Smooth muscle cell (in vitro differentiated cells): ENCODE results near the gene AAGAB. TPM values are rescaled to one million over a fixed set of nuclear protein-coding genes. Genes with fewer than 3 reads are reported as not detected.
"Not testable (repeated sequence)": the region's sequence is repeated elsewhere in the genome, so short reads cannot be mapped to it uniquely, and the experiment has no call there.

ENCODE experiments used
- DNase-seq: peaks from one replicate; lab custom pipeline; 2025; ENCODE audit not compliant: unreplicated experiment; lab: John Stamatoyannopoulos, UW
- H2AFZ ChIP-seq: fragments of 200-600 bp; sonication (generic); 2 replicates; pipeline ENCODE4 v1.6.0; 2016; ENCODE audit warnings: antibody characterized with exemption, low read depth, mild to moderate bottlenecking
- H3F3A ChIP-seq: fragments of 200-600 bp; sonication (generic); 2 replicates; pipeline ENCODE4 v1.6.0; 2017; ENCODE audit warnings: antibody characterized with exemption, low read depth
- H3K27ac ChIP-seq: fragments of 200-600 bp; sonication (generic); 2 replicates; pipeline ENCODE4 v1.5.1; 2016; ENCODE audit warnings: low read depth, mild to moderate bottlenecking
- H3K27me3 ChIP-seq: fragments of 200-600 bp; sonication (generic); 2 replicates; pipeline ENCODE4 v1.6.1; 2016; ENCODE audit warnings: low read depth, mild to moderate bottlenecking
- H3K36me3 ChIP-seq: fragments of 200-600 bp; sonication (generic); 2 replicates; pipeline ENCODE4 v1.5.1; 2016; ENCODE audit warnings: low read depth
- H3K4me1 ChIP-seq: fragments of 200-600 bp; sonication (generic); 2 replicates; pipeline ENCODE4 v1.5.1; 2016; ENCODE audit warnings: low read depth
- H3K4me2 ChIP-seq: fragments of 200-600 bp; sonication (generic); 2 replicates; pipeline ENCODE4 v1.6.0; 2016; ENCODE audit warnings: mild to moderate bottlenecking
- H3K4me3 ChIP-seq: fragments of 200-600 bp; sonication (generic); 2 replicates; pipeline ENCODE4 v1.5.1; 2016; ENCODE audit warnings: mild to moderate bottlenecking
- H3K79me2 ChIP-seq: fragments of 200-600 bp; sonication (generic); 2 replicates; pipeline ENCODE4 v1.6.0; 2016; ENCODE audit warnings: low read depth, mild to moderate bottlenecking
- H3K9ac ChIP-seq: fragments of 200-600 bp; sonication (generic); 2 replicates; pipeline ENCODE4 v1.6.0; 2016; ENCODE audit warnings: low read depth
- H3K9me3 ChIP-seq: fragments of 200-600 bp; sonication (generic); replicated peaks from 2 replicates; pipeline ENCODE4 v1.5.1; 2016; ENCODE audit warnings: low read depth
- H4K20me1 ChIP-seq: fragments of 200-600 bp; sonication (generic); 2 replicates; pipeline ENCODE4 v1.6.0; 2016; ENCODE audit warnings: low read depth
- WGBS: methylation state at CpG from one replicate; pipeline ENCODE4 v1.1.7; 2016; ENCODE audit warnings: low lambda C conversion rate; 5-methylcytosine and 5-hydroxymethylcytosine counted together
- polyA plus RNA-seq: library from polyadenylated mRNA; unstranded; fragments of >200 nt; fragmentation: Nextera tagmentation; extraction: Ambion mirVana; gene quantifications from 2 replicates; pipeline ENCODE4 v1.2.1, GENCODE V29; 2016
- total RNA-seq: library from RNA; depleted of rRNA; stranded (reverse); fragments of >200 nt; gene quantifications from 2 replicates; pipeline ENCODE4 v1.2.3, GENCODE V29; 2014
- TF ChIP-seq, protein P1 (sequence below): fragments of 200-600 bp; sonication (generic); IDR thresholded peaks from 2 replicates; pipeline ENCODE4 v1.5.1; 2017; ENCODE audit warnings: borderline replicate concordance, mild to moderate bottlenecking, antibody characterized with exemption; ENCODE audit not compliant: insufficient read depth, poor library complexity, severe bottlenecking

The AAGAB gene
- total and polyA plus RNA-seq, 2 experiments from 2014 or later, result 38.2 to 39.6 TPM

GRCh38 chr15:67296684-67297083 lies 42.2 kb upstream of the AAGAB start:
- Histone ChIP-seq H3K9me3 (no peaks in the 10 kb centered on the region), H4K20me1 (no peaks in the 10 kb centered on the region), H3K79me2 (no peaks in the 10 kb centered on the region), H3K4me1 (no peaks in the 10 kb centered on the region), H3K27ac (no peak overlapping the region), H2AFZ (no peak overlapping the region), H3K36me3 (no peaks in the 10 kb centered on the region), H3K9ac (no peak overlapping the region), H3K4me2 (no peak overlapping the region), H3K4me3 (no peak overlapping the region), H3K27me3 (no peaks in the 10 kb centered on the region), H3F3A (no peaks in the 10 kb centered on the region)
- TF ChIP-seq, protein P1, sequence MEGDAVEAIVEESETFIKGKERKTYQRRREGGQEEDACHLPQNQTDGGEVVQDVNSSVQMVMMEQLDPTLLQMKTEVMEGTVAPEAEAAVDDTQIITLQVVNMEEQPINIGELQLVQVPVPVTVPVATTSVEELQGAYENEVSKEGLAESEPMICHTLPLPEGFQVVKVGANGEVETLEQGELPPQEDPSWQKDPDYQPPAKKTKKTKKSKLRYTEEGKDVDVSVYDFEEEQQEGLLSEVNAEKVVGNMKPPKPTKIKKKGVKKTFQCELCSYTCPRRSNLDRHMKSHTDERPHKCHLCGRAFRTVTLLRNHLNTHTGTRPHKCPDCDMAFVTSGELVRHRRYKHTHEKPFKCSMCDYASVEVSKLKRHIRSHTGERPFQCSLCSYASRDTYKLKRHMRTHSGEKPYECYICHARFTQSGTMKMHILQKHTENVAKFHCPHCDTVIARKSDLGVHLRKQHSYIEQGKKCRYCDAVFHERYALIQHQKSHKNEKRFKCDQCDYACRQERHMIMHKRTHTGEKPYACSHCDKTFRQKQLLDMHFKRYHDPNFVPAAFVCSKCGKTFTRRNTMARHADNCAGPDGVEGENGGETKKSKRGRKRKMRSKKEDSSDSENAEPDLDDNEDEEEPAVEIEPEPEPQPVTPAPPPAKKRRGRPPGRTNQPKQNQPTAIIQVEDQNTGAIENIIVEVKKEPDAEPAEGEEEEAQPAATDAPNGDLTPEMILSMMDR, result no peak
- DNase-seq, result no peak
- 92% methylated on average over 1 of the region's 1 CpG for WGBS

DNA sequence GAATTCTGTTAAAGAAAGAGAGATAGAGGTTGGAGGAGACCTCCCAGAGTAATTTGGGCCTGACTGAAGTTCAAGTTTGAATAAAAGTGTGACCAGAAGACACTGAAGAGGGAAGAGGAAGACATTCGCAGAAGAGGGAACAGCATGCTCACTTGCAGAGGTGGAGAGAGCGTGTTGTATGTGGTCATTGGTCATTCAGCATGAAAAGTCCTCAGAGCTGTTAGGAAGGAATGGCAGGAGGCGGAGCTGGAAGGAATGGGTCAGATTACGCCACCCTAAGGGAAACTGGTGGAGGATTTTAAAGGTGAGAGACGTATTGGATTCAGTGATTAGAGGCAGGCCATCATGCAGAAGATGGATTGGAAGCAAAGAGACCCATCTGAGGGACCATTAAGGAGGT lies 41.7 kb upstream of the AAGAB start:
- H2AFZ ChIP-seq, result no peak overlapping the region
- H3K27me3 ChIP-seq, result no peaks in the 10 kb centered on the region
- no peaks in the 10 kb centered on the region for H3K4me1 ChIP-seq
- H3K9me3 ChIP-seq, result no peaks in the 10 kb centered on the region
- TF ChIP-seq, protein P1, result no peak
- no peaks in the 10 kb centered on the region for H3K36me3 ChIP-seq
- DNase-seq, result no peak
- H3K9ac ChIP-seq, result no peak overlapping the region
- H4K20me1 ChIP-seq, result no peaks in the 10 kb centered on the region
- H3K4me2 ChIP-seq, result no peak overlapping the region
- H3F3A ChIP-seq, result no peaks in the 10 kb centered on the region
- no peak overlapping the region for H3K4me3 ChIP-seq
- WGBS, result 72% methylated on average over 5 of the region's 5 CpGs
- no peaks in the 10 kb centered on the region for H3K79me2 ChIP-seq
- H3K27ac ChIP-seq, result no peak overlapping the region

DNA sequence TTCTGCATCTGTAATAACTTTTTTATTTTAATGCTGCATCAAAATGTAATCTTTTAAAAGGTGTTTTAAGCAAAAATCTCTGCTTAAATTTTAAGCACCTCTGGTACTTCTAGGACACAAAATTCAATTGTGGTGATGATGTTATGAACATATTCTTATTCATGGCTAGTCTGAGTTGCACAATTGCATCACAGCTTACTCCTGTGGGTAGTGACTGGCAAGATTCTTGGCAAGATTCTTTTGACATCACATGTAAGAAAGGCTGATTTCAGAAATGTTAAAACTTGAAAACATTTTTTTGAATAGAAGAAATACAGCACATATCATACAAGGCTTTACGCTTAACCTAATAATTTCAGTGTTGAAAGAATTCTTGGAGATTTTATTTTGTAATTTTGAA lies 35.9 kb upstream of the AAGAB start:
- Histone ChIP-seq H3K4me3 (no peak overlapping the region), H3K9me3 (no peaks in the 10 kb centered on the region), H3F3A (no peaks in the 10 kb centered on the region), H3K27ac (no peak overlapping the region), H2AFZ (no peak overlapping the region), H3K4me2 (no peak overlapping the region), H3K9ac (no peak overlapping the region), H3K79me2 (no peaks in the 10 kb centered on the region), H4K20me1 (no peaks in the 10 kb centered on the region), H3K4me1 (no peaks in the 10 kb centered on the region), H3K36me3 (no peaks in the 10 kb centered on the region), H3K27me3 (no peaks in the 10 kb centered on the region)
- TF ChIP-seq, protein P1, result no peak
- no peak for DNase-seq
- 97% methylated on average over 1 of the region's 1 CpG for WGBS

GRCh38 chr15:67286400-67286799 lies 31.9 kb upstream of the AAGAB start:
- H3K4me3 ChIP-seq, H2AFZ ChIP-seq, H3K79me2 ChIP-seq, H4K20me1 ChIP-seq, H3K4me1 ChIP-seq, H3K27me3 ChIP-seq, H3K9me3 ChIP-seq, DNase-seq, H3F3A ChIP-seq, H3K9ac ChIP-seq, H3K36me3 ChIP-seq, H3K27ac ChIP-seq, H3K4me2 ChIP-seq: not testable (repeated sequence)
- 83% methylated on average over 6 of the region's 6 CpGs for WGBS

- H3K9me3 ChIP-seq, H3K4me1 ChIP-seq, H3K4me2 ChIP-seq, DNase-seq, H3F3A ChIP-seq, H3K9ac ChIP-seq, H3K79me2 ChIP-seq, H3K4me3 ChIP-seq, H2AFZ ChIP-seq, H3K27me3 ChIP-seq, H4K20me1 ChIP-seq, H3K27ac ChIP-seq, H3K36me3 ChIP-seq: not testable (repeated sequence)
Observed at GRCh38 chr15:67285625-67286024, 31.2 kb upstream of the AAGAB start.
